GM12873 (cell line): ENCODE measurements around the gene OR10H5.

Experiments
- CTCF ChIP-seq: IDR thresholded peaks from 2 replicates; pipeline ENCODE4 v1.5.1; 2012; ENCODE audit warnings: low read depth, mild to moderate bottlenecking, moderate library complexity, low read length, control low read depth; ENCODE audit not compliant: insufficient read depth; ENCODE audit errors: missing control alignments

The OR10H5 gene, protein sequence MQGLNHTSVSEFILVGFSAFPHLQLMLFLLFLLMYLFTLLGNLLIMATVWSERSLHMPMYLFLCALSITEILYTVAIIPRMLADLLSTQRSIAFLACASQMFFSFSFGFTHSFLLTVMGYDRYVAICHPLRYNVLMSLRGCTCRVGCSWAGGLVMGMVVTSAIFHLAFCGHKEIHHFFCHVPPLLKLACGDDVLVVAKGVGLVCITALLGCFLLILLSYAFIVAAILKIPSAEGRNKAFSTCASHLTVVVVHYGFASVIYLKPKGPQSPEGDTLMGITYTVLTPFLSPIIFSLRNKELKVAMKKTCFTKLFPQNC

DNA sequence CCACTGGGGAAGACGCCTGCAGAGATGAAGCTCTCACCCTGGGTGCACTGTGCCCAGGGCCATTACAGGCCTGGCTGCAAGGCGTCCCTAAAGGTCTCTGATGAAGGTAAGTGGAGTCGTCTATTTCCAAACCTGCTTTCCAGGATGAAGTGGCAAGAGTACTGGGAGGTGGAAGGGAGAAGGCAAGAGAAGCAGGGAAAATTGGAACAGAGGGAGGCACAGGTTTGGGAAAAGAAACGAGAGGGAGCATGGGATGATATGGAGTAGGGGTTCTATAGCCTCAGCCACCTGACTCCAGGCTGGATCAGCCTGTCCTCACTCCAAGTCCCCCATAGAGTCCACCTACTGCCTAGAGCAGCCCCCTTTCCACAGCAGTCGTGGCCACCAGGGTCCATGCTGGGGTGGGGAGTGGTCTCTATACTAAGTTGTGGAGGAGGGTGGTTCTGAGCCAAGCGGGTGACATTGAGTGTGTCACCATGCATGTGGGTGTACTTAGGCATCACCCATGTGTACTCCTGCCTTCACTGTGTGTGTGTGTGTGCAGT lies at the start of gene OR10H5:
Gene OR10H5, plus strand, starts transcription at position 51 of the 545 bp plus-strand sequence. CDS start 6,388 bp downstream, outside the sequence.
- no peak for TF ChIP-seq CTCF

DNA sequence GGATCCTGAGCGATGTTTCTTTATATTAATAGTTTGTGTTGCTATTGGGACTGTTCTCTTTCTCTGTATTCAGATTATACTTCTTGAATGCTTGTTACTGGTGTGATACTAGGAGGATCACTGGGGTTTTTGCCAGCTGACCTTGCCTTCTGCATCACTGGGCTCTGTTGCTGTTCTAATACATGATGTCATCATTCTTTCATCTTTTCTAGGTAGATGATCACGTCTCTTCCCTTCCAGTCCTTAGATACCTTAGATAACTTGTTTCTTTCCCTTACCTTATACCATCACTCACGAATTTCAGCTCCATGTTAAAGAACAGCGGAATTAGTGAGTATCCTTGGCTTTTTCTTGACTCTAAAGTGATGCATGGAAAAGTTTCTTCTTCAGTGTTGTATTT lies 49.7 kb upstream of the OR10H5 start, which contains the start of gene OR10H3:
Gene OR10H3, plus strand, starts transcription at position 264 of the 400 bp plus-strand sequence. CDS start 3,408 bp downstream, outside the sequence.
- TF ChIP-seq CTCF, result no peak

- TF ChIP-seq CTCF, result no peak
Measured at GRCh38 chr19:15740785-15741184, 46.7 kb upstream of the OR10H5 start.

GRCh38 chr19:15748239-15748638 lies 39.2 kb upstream of the OR10H5 start:
- no peak for TF ChIP-seq CTCF

DNA sequence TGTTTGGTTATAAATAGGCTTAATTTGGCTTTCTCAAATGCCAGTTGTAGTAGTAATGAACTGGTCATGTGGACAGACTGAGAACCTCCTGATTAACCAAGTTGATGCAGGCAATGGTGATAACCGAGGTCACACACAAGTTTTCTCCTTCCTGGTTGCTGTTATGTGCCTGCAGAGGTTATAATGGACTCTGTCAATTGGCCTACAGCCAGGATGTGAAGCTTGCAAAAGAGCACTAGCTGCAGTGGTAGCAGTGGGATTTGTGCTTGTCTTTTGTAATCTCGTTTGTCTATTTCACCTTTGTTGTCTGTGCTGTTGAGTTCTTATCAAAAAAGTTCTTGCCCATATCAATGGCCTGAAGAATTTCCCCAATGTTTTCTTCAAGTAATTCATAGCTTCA lies 29.1 kb upstream of the OR10H5 start:
- no peak for TF ChIP-seq CTCF

GRCh38 chr19:15759962-15760565 lies 27.4 kb upstream of the OR10H5 start:
- TF ChIP-seq CTCF, result peak; percentile 46

GRCh38 chr19:15769586-15769985 lies 17.9 kb upstream of the OR10H5 start:
- no peak for TF ChIP-seq CTCF
